ENCODE results near the gene MRNIP. TPM values are rescaled to one million over a fixed set of nuclear protein-coding genes. Genes with fewer than 3 reads are reported as not detected.

Gene MRNIP
- total and polyA plus RNA-seq, 2 experiments from 2014 or later, result 28.8 to 57.5 TPM

DNA sequence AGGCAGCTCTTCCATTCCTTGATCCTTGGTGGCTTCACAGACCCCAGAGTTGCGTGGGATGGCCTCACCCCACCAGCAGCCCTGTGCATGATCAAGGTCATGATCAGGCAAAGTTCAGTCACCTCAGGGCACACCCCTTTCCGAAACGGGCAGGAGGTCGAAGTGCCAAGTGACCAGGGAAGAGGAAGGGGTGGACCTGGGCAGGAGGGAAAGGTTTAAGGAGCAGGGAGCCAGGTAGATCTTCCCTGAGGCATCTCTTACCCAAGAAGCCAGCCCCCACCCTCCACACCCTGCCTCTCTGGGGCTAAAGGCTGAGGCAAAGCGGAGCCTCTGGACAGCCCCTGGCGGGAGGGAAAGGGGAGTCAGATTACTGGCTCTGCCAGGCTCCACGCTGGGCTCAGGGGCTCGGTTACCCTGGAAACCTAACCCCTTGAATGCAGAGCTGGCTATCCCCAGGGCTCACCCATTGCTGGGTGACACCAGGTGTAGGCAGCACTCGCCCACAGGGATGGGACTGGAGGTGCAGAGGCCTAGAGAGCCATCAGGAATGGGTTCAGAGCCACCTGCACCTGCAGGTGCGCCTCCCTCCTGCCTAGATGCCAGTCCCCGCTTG lies 55.6 kb downstream of the MRNIP start:
- no peak for TF ChIP-seq CTCF (IDR thresholded peaks at IDR 0.05; ENCODE audit: low read depth, low read length)
- no peak overlapping the region for H3K27ac ChIP-seq
- H3K4me3 ChIP-seq, result no peak overlapping the region
- DNase-seq (ENCODE audit: low read depth in 1 of 2, low spot score in 1 of 2), result no peak
- no peaks in the 10 kb centered on the region for H3K9me3 ChIP-seq (ENCODE audit: low read depth)
- H3K36me3 ChIP-seq, result peaks cover 7% of the 10 kb centered on the region
- no peaks in the 10 kb centered on the region for H3K27me3 ChIP-seq
- peaks cover 22% of the 10 kb centered on the region for H3K4me1 ChIP-seq (ENCODE audit: low read depth)

GRCh38 chr5:179802207-179802883 lies 56.3 kb downstream of the MRNIP start:
- no peak for DNase-seq (ENCODE audit: low read depth in 1 of 2, low spot score in 1 of 2)

GRCh38 chr5:179801304-179802206 lies 57.1 kb downstream of the MRNIP start:
- H3K27ac ChIP-seq, result no peak overlapping the region
- H3K36me3 ChIP-seq, result peaks cover 7% of the 10 kb centered on the region
- peaks cover 22% of the 10 kb centered on the region for H3K4me1 ChIP-seq (ENCODE audit: low read depth)
- H3K9me3 ChIP-seq (ENCODE audit: low read depth), result no peaks in the 10 kb centered on the region
- DNase-seq (ENCODE audit: low read depth in 1 of 2, low spot score in 1 of 2), result peak; percentile 68 to 81
- TF ChIP-seq CTCF (IDR thresholded peaks at IDR 0.05; ENCODE audit: low read depth, low read length), result peak; percentile 63
- H3K4me3 ChIP-seq, result no peak overlapping the region
- no peaks in the 10 kb centered on the region for H3K27me3 ChIP-seq

More at GRCh38 chr5:179802207-179802883, 56.3 kb downstream of the MRNIP start:
- H3K9me3 ChIP-seq (ENCODE audit: low read depth), result no peaks in the 10 kb centered on the region
- no peak overlapping the region for H3K4me3 ChIP-seq
- peaks cover 22% of the 10 kb centered on the region for H3K4me1 ChIP-seq (ENCODE audit: low read depth)
- no peak overlapping the region for H3K27ac ChIP-seq
- TF ChIP-seq CTCF (IDR thresholded peaks at IDR 0.05; ENCODE audit: low read depth, low read length), result no peak
- no peaks in the 10 kb centered on the region for H3K27me3 ChIP-seq
- H3K36me3 ChIP-seq, result peaks cover 7% of the 10 kb centered on the region

- H3K4me3 ChIP-seq, result no peak overlapping the region
- peaks cover 22% of the 10 kb centered on the region for H3K4me1 ChIP-seq (ENCODE audit: low read depth)
- H3K9me3 ChIP-seq (ENCODE audit: low read depth), result no peaks in the 10 kb centered on the region
- no peak for DNase-seq (ENCODE audit: low read depth in 1 of 2, low spot score in 1 of 2)
- no peak for TF ChIP-seq CTCF (IDR thresholded peaks at IDR 0.05; ENCODE audit: low read depth, low read length)
- H3K27ac ChIP-seq, result no peak overlapping the region
- peaks cover 7% of the 10 kb centered on the region for H3K36me3 ChIP-seq
- no peaks in the 10 kb centered on the region for H3K27me3 ChIP-seq
Observed at GRCh38 chr5:179800696-179801201, 57.9 kb downstream of the MRNIP start.

GRCh38 chr5:179800071-179800695 lies 58.4 kb downstream of the MRNIP start:
- peaks cover 7% of the 10 kb centered on the region for H3K36me3 ChIP-seq
- DNase-seq (ENCODE audit: low read depth in 1 of 2, low spot score in 1 of 2), result no peak
- H3K27me3 ChIP-seq, result no peaks in the 10 kb centered on the region
- no peak for TF ChIP-seq CTCF (IDR thresholded peaks at IDR 0.05; ENCODE audit: low read depth, low read length)
- no peaks in the 10 kb centered on the region for H3K9me3 ChIP-seq (ENCODE audit: low read depth)
- H3K27ac ChIP-seq, result no peak overlapping the region
- H3K4me1 ChIP-seq (ENCODE audit: low read depth), result peaks cover 22% of the 10 kb centered on the region
- H3K4me3 ChIP-seq, result no peak overlapping the region
